Suprapubic skin (tissue), 4 donors: ENCODE measurements around the gene PRMT7.

Experiments used
- EP300 ChIP-seq: sonication (generic); formaldehyde crosslinking; IDR thresholded peaks from one replicate; pipeline ENCODE4 v1.6.1; 2017; ENCODE audit warnings: antibody characterized with exemption
- POLR2A ChIP-seq, 2 donors: fragments of 450-650 bp; IDR thresholded peaks; one replicate each; pipeline ENCODE4 v1.6.1; 2017; ENCODE audit warnings: antibody characterized with exemption in 2 of 2, mild to moderate bottlenecking in 2 of 2, moderate library complexity in 2 of 2
- POLR2AphosphoS5 ChIP-seq, 3 donors: sonication (generic); formaldehyde crosslinking; IDR thresholded peaks; one replicate each; pipeline ENCODE4 v1.6.1; 2017; ENCODE audit warnings: antibody characterized with exemption in 3 of 3
- TF ChIP-seq, protein P1 (sequence below), 2 donors: fragments of 200-600 bp in 1 of 2; fragments of 450-650 bp in 1 of 2; sonication (generic) in 1 of 2; IDR thresholded peaks; one replicate each; pipeline ENCODE4 v1.5.1; 2016 to 2019; ENCODE audit warnings: antibody characterized with exemption in 2 of 2, mild to moderate bottlenecking in 1 of 2, moderate library complexity in 1 of 2

DNA sequence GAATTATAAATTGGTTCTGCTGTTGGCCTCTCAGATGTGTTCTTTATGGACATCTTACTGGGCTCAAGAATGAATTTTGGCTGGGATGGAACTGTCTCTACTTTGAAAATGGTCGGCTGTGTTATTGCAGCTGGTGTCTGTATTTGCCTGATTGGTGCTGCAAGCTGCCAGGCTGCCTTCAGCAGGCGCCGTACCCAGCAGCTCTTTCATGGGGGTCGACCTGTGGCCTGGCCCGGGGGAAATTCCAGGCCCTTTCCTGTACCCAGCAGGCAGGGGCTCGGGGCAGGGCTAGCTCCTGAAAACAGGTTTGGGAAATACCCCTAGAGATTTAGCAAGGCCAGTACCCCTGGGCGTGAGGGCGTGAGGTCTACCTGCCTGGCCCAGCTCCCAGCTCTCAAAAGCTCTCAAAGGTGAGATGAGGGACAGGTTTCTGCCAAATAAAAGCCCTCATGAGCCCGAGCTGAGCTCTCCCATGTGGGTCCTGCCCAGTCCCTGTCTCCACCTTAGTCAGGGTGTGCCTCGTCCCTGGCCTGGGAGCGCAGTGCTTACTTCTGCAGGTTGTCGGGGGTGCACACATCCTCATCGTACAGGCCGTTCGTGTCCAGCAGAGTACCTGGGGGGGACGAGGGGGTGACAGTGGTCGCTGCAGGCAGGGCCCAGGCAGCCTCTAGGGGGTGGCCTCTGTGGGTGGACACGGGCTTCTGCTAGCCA, 52.3 kb downstream of the PRMT7 start:
- TF ChIP-seq, protein P1, sequence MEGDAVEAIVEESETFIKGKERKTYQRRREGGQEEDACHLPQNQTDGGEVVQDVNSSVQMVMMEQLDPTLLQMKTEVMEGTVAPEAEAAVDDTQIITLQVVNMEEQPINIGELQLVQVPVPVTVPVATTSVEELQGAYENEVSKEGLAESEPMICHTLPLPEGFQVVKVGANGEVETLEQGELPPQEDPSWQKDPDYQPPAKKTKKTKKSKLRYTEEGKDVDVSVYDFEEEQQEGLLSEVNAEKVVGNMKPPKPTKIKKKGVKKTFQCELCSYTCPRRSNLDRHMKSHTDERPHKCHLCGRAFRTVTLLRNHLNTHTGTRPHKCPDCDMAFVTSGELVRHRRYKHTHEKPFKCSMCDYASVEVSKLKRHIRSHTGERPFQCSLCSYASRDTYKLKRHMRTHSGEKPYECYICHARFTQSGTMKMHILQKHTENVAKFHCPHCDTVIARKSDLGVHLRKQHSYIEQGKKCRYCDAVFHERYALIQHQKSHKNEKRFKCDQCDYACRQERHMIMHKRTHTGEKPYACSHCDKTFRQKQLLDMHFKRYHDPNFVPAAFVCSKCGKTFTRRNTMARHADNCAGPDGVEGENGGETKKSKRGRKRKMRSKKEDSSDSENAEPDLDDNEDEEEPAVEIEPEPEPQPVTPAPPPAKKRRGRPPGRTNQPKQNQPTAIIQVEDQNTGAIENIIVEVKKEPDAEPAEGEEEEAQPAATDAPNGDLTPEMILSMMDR (IDR thresholded peaks at IDR 0.05), result no peak
- TF ChIP-seq POLR2AphosphoS5 (IDR thresholded peaks at IDR 0.05), result no peak
- no peak for TF ChIP-seq POLR2A (IDR thresholded peaks at IDR 0.05)
- TF ChIP-seq EP300, result no peak
